Measurements from ENCODE around the gene SRSF10.

DNA sequence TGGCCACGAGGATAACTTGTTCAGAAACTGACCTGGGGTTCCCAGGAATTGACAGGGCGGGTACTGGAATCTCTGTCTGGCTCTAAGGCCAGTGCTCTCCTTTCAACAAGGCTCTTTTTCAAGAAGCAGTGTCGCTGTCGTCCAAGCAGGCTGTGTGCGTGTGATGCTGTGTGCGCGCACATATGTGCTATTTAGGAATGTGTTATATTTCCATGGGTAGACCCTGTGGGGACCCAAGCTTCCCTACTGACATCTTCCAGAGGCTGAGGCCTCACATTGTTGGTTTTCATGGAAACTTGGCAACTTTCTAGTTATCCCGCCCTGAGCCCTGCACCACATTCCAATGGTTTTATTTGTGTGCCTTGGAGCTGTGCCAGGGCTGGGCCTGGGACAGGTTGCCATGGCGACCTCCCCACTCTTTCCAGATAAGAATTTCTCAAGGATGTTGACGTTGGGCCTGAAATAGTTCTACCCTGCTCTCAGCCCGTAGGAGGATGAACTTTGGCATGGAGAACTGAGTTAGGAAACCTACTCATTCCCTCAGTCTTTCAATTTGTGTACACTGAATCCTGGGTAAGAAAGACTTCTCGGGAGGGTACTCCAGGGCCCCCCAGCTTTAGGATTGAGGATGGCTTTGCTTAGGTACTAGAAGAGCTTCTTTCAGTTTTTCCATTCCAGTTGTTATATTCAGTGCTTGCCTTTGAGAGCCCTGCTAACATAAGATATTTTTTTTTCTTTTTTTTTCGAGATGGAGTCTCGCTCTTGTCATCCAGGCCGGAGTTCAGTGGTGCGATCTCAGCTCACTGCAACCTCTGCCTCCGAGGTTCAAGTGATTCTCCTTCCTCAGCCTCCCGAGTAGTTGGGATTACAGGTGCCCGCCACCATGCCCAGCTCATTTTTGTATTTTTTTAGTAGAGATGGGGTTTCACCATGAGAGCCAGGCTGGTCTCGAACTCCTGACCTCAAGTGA is 38.8 kb upstream of the SRSF10 start:
- TF ChIP-seq CTCF (IDR thresholded peaks at IDR 0.05; ENCODE audit: insufficient read depth, low read length) (no peak), POLR2AphosphoS5 (IDR thresholded peaks at IDR 0.05; ENCODE audit: low read depth) (no peak)
